ENCODE measurements around the gene ZSCAN2.
"Not testable (repeated sequence)": the region's sequence is repeated elsewhere in the genome, so short reads cannot be mapped to it uniquely, and the experiment has no call there.

Gene ZSCAN2

GRCh38 chr15:84600687-84601554, at the start of gene ZSCAN2:
ZSCAN2 (plus strand) TSS chr15:84601009; CDS start chr15:84603928, 2,919 bp downstream.
- peak; percentile 90 for DNase-seq (ENCODE audit: low spot score)

- DNase-seq (ENCODE audit: low spot score): not testable (repeated sequence)
Observed at GRCh38 chr15:84551624-84552023, 49.2 kb upstream of the ZSCAN2 start.

- no peak for DNase-seq (ENCODE audit: low spot score)
Observed at GRCh38 chr15:84552896-84553295, 47.9 kb upstream of the ZSCAN2 start.

DNA sequence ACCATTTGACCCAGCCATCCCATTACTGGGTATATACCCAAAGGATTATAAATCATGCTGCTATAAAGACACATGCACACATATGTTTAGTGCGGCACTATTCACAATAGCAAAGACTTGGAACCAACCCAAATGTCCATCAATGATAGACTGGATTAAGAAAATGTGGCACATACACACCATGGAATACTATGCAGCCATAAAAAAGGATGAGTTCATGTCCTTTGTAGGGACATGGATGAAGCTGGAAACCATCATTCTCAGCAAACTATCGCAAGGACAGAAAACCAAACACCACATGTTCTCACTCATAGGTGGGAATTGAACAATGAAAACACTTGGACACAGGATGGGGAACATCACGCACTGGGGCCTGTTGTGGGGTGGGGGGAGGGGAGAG, 44.1 kb upstream of the ZSCAN2 start:
- DNase-seq (ENCODE audit: low spot score): not testable (repeated sequence)

GRCh38 chr15:84568021-84568420, 32.8 kb upstream of the ZSCAN2 start:
- not testable (repeated sequence) for DNase-seq (ENCODE audit: low spot score)

GRCh38 chr15:84570164-84570735, 30.6 kb upstream of the ZSCAN2 start:
- DNase-seq (ENCODE audit: low spot score): peak; percentile 37

DNA sequence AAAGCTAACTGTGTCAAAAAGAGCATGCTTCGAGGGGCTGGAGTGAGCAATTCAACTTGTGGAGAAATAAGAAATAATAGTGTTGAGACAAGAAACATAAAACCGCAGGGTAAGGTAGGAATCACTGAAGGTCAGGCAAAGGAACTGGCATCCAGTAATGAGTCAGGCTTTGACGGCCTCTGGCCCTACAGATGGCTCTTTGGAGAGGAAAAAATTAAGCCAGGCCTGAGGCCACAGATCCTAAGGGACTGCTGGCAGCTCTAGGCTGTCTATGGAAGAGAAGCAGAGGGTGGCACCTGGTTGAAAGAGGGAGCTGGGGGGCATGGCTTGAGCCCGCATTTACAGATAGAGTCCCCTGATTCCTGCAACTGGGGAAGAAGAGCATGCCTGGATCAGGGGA, 28.6 kb upstream of the ZSCAN2 start:
- DNase-seq (ENCODE audit: low spot score): no peak

DNA sequence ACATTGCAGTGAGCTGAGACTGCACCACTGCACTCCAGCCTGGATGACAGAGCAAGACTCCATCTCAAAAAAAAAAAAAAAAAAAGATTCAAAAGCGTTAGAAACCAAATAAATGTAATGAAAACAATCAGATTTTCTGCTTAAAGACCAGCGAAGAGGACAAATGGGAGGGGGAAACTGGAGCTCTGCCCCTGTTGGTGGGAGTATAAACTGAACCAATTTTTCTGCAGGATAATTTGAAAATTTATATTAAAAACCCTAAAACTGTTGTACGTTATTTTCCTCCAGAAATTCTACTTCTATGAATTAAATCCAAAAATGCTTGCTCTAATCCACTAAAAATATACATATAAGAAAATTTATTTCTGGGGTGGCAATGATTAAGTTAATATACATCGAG, 25.3 kb upstream of the ZSCAN2 start:
- DNase-seq (ENCODE audit: low spot score): no peak

DNA sequence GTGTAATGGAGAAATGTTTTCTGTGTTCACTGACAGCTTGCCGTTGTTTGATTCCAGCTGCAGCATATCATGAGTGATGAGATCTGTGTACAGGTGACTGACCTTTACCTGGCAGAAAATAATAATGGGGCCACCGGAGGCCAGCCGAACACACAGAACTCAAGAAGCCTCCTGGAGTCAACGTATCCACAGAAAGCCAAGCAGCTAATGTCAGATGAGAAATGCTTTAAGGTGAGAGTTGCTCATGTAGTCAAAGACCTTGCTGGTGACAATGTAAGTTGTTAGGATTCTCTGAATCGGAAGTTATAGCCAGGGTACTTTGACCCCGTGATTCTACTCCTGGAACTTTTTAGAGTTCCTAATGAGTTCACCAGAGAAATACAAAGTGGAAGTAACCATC, 22.9 kb upstream of the ZSCAN2 start:
- DNase-seq (ENCODE audit: low spot score): not testable (repeated sequence)

DNA sequence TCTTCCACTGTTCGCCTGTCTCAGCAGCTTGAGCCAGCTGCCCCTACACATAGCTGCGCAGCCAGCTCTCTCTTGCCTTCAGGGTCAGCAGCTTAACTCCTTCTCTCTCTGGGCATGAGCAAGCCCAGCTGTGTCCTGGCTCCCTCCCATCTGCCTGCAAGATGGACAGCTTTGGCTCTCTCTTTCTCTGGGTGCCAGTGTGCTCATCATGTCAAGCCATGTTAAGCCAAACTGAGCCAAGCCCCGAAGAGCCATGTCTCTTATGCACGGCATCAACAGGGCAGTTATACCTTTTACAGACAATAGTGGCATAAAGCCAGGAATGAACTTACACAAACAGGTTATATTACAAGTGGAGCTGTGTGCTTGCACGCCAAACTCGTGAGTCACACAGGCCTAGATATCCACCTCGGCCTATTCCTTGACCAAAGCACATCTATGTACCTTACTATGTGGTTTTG, 21.5 kb upstream of the ZSCAN2 start:
- not testable (repeated sequence) for DNase-seq (ENCODE audit: low spot score)

- DNase-seq (ENCODE audit: low spot score): not testable (repeated sequence)
Observed at GRCh38 chr15:84581676-84582428, 19.0 kb upstream of the ZSCAN2 start.

- DNase-seq (ENCODE audit: low spot score): no peak
Observed at GRCh38 chr15:84582583-84583157, 18.1 kb upstream of the ZSCAN2 start.

- DNase-seq (ENCODE audit: low spot score): not testable (repeated sequence)
Observed at GRCh38 chr15:84583921-84584320, 16.9 kb upstream of the ZSCAN2 start.

DNA sequence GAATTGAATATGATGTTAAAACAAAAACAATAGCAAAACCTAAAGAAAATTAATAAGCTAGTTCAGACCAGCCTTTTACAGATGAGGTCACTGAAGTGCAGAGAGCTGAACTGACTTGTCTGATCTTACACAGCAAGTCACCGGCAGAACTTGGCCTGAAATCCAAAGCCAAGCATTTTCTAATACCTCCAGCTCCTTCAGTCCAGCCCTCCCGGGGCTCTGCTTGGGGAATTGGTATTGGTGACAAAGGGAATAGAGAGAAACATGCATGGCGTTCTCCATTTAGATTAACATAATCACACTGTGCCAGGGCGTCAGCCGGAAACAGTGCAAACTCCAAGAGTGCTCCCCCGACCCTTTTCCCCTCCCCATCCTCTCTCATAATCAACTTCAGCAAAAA, 14.1 kb upstream of the ZSCAN2 start:
- DNase-seq (ENCODE audit: low spot score): no peak

DNA sequence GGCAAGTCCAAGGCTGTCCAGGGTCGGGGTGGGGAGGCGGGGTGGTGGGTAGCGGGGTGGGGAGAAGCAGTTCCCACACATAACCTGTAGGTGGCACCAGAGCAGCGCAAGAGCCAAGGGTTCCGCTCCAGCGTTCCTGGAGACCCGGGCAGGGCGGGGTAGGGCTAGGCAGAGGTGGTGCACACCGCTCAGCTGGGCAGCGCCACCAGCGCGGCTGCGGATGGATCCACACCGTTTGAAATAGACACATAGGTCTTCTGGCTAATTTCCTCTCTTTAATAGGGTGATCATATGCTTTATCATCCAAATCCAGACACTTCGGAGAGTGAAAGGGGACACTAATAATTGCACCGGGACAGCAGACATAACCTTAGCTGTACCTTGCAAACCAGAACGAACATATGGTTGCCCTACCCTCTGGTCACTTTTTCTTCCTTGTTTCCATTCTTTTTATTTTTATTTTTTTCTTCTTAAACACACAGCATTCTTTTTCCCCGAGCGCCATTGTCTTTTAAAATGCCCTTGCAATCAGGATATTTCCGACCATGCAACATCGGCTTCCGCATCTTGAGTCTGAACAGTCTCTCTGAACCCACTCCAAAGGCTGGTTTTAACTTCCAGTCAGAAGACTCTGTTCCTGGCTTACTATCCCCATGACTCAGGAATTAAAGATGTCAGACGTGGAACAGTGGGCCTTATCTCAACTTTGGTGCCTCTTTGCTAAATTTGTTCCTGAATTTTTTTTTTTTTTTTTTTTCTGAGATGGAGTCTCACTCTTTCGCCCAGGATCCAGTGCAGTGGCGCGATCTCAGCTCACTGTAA, 12.5 kb upstream of the ZSCAN2 start:
- DNase-seq (ENCODE audit: low spot score): peak; percentile 85

- DNase-seq (ENCODE audit: low spot score): no peak
Observed at GRCh38 chr15:84590406-84590805, 10.4 kb upstream of the ZSCAN2 start.

- no peak for DNase-seq (ENCODE audit: low spot score)
Observed at GRCh38 chr15:84591815-84592214, 9.0 kb upstream of the ZSCAN2 start.

GRCh38 chr15:84594617-84595290, 6.1 kb upstream of the ZSCAN2 start:
- DNase-seq (ENCODE audit: low spot score): no peak

- no peak for DNase-seq (ENCODE audit: low spot score)
Observed at GRCh38 chr15:84595660-84596059, 5.1 kb upstream of the ZSCAN2 start.

GRCh38 chr15:84597296-84597695, 3.5 kb upstream of the ZSCAN2 start:
- no peak for DNase-seq (ENCODE audit: low spot score)

DNA sequence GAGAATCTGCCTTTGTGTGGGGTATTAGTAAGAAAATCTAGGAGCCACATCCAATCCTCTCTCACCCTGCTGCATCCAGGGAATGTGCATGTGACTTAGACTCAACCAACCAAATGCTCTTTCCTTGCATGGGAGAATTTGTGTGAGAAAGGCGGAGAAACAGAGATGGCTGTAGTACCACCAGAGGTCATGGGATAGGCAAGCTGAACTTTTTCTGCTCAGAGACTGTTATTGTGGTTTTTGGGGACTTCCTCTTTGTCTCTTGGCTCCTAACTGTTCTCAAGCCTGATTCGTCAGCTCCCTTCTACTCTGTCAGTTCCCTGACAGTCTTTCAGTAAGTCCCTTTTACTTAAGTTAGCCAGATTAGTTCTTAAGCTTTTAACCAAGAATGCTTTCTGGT, 2.6 kb upstream of the ZSCAN2 start:
- peak; percentile 74 for DNase-seq (ENCODE audit: low spot score)

Data from CD4-positive, alpha-beta T cell treated with Interleukin-6 at 100 ng/mL for 8 hours (primary cell).